Adrenal gland (tissue), 5 donors: Measurements from ENCODE around the gene TPI1.

ENCODE experiments used
- POLR2A ChIP-seq, 2 donors: fragments of 450-650 bp; IDR thresholded peaks; one replicate each; pipeline ENCODE4 v1.6.1; 2017; ENCODE audit warnings: antibody characterized with exemption in 2 of 2, mild to moderate bottlenecking in 2 of 2, moderate library complexity in 1 of 2
- TF ChIP-seq, protein P1 (sequence below), 6 experiments: fragments of 450-650 bp in 4 of 6; fragments of 200-600 bp in 2 of 6; sonication (generic) in 1 of 6; IDR thresholded peaks; 1 replicate in 5 of 6; 2 replicates in 1 of 6; pipeline versions ENCODE4 v1.5.1 to v1.8.0; 2016 to 2021; ENCODE audit warnings: antibody characterized with exemption in 6 of 6, mild to moderate bottlenecking in 2 of 6, moderate library complexity in 1 of 6
- donor health status: DM: no; HTN: no; CAD: no.

DNA sequence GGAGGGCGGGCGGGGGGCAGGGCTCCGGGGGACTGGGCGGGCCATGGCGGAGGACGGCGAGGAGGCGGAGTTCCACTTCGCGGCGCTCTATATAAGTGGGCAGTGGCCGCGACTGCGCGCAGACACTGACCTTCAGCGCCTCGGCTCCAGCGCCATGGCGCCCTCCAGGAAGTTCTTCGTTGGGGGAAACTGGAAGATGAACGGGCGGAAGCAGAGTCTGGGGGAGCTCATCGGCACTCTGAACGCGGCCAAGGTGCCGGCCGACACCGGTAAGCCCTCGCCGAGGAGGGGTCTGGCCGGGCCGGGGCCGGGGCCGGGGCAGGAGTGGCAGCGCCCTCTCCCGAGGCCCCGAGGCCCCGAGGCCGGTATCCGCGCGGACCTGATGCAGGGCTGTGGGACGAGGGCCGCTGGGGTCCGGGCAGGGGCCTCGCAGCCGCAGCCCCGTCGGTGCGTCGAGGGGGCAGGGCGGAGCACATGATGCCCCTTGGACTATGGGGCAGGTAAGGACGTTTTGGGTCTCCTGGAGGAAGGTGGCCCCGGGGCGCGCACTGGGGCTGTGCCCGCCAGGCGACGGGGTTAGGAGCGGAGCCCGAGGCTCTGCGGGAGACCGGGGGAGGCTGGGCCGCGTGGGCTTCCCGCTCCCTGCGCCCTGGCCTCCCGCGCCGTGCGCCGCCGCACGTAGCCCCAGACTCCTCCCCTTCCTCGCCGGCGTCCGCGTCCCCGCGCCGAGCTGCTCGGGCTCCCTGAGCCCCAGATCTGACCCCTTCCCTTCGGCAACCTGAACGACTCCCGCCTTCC lies at the start of gene TPI1:
- TF ChIP-seq, protein P1, sequence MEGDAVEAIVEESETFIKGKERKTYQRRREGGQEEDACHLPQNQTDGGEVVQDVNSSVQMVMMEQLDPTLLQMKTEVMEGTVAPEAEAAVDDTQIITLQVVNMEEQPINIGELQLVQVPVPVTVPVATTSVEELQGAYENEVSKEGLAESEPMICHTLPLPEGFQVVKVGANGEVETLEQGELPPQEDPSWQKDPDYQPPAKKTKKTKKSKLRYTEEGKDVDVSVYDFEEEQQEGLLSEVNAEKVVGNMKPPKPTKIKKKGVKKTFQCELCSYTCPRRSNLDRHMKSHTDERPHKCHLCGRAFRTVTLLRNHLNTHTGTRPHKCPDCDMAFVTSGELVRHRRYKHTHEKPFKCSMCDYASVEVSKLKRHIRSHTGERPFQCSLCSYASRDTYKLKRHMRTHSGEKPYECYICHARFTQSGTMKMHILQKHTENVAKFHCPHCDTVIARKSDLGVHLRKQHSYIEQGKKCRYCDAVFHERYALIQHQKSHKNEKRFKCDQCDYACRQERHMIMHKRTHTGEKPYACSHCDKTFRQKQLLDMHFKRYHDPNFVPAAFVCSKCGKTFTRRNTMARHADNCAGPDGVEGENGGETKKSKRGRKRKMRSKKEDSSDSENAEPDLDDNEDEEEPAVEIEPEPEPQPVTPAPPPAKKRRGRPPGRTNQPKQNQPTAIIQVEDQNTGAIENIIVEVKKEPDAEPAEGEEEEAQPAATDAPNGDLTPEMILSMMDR (IDR thresholded peaks at IDR 0.05) = peak in 1 of 6 experiments; percentile 1
- TF ChIP-seq POLR2A (IDR thresholded peaks at IDR 0.05) = peak; percentile 97 to 98
